ENCODE data around the gene SLC44A4. TPM values are rescaled to one million over a fixed set of nuclear protein-coding genes. Genes with fewer than 3 reads are reported as not detected.
"Not testable (repeated sequence)": the region's sequence is repeated elsewhere in the genome, so short reads cannot be mapped to it uniquely, and the experiment has no call there.

The SLC44A4 gene
- total and polyA plus RNA-seq, 9 of the 15 experiments (the other 6 are each of a cell fraction or from before 2014, with no cell fraction given): 7.9 to 18.6 (median 11.2) TPM

DNA sequence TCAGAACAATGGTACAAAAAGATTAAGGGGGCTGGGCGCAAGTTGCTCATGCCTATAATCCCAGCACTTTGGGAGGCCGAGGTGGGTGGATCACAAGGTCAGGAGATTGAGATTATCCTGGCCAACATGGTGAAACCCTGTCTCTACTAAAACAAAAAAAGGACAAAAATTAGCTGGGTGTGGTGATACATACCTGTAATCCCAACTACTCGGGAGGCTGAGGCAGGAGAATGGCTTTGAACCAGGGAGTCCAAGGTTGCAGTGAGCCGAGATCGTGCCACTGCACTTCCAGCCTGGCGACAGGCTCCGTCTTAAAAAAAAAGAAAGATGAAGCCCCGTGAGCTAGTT lies 39.0 kb downstream of the SLC44A4 start:
- Histone ChIP-seq H3K36me3 (ENCODE audit: control insufficient read depth, insufficient read depth, low read length) (peaks cover 60% of the 10 kb centered on the region), H3K4me1 (replicated peaks in 1 of 2; ENCODE audit: control insufficient read depth in 2 of 2, insufficient read depth in 2 of 2, low read length in 2 of 2) (peaks cover 17 to 30% of the 10 kb centered on the region in 2 experiments), H3K4me3 (peak overlapping the region; percentile 85; the same call in 1 of the 2 replicates), H3K79me2 (ENCODE audit: control insufficient read depth, insufficient read depth, low read length) (peaks cover 48% of the 10 kb centered on the region), H4K20me1 (replicated peaks; ENCODE audit: control insufficient read depth, insufficient read depth, low read length) (peaks cover 30% of the 10 kb centered on the region)
- ATAC-seq; BruUV-seq (replicated peaks); H3K9ac ChIP-seq (ENCODE audit: insufficient read depth in 1 of 2, low read depth in 2 of 2, low read length in 2 of 2); H3K9me1 ChIP-seq (ENCODE audit: control insufficient read depth, insufficient read depth, low read length); H3K9me3 ChIP-seq (replicated peaks; ENCODE audit: control insufficient read depth, insufficient read depth, low read depth, low read length); intact Hi-C loops (cut with micrococcal nuclease); DNase-seq (ENCODE audit: extremely low read depth in 1 of 4, low spot score in 3 of 4); H3K27me3 ChIP-seq (ENCODE audit: control insufficient read depth in 2 of 2, insufficient read depth in 2 of 2, low read length in 2 of 2); H3K27ac ChIP-seq (ENCODE audit: extremely low read depth, low read depth, low read length); H2AFZ ChIP-seq (ENCODE audit: low read depth, low read length); in situ Hi-C loops (cut with MboI); H3K4me2 ChIP-seq (ENCODE audit: insufficient read depth, low read length); FAIRE-seq; CTCF ChIA-PET (ENCODE audit: low intra/inter-chr PET ratio): not testable (repeated sequence)
- TF ChIP-seq ZNF668 (CRISPR knock-in tag; IDR thresholded peaks at IDR 0.05) (0 out of 2 replicates have a peak, but pooled peaks have one; percentile 47), NFXL1 (CRISPR knock-in tag; IDR thresholded peaks at IDR 0.05) (peak; percentile 39; the same call in 1 of the 2 replicates), ZNF445 (CRISPR knock-in tag; IDR thresholded peaks at IDR 0.05; ENCODE audit: low read depth) (0 out of 2 replicates have a peak, but pooled peaks have one; percentile 70), KLF10 (CRISPR knock-in tag; IDR thresholded peaks at IDR 0.05) (0 out of 2 replicates have a peak, but pooled peaks have one; percentile 4), POLR2AphosphoS5 (IDR thresholded peaks at IDR 0.05; ENCODE audit: control insufficient read depth, insufficient read depth, low read depth, low read length) (peak; percentile 12; the same call in 1 of the 2 replicates), KAT7 (CRISPR knock-in tag; IDR thresholded peaks at IDR 0.05; ENCODE audit: borderline replicate concordance) (0 out of 2 replicates have a peak, but pooled peaks have one; percentile 60), ZNF253 (CRISPR knock-in tag; conservative IDR thresholded peaks at IDR 0.05) (0 out of 2 replicates have a peak, but pooled peaks have one; percentile 8), PHTF2 (CRISPR knock-in tag; IDR thresholded peaks at IDR 0.05) (0 out of 2 replicates have a peak, but pooled peaks have one; percentile 30), HEY1 (CRISPR knock-in tag; IDR thresholded peaks at IDR 0.05; ENCODE audit: borderline replicate concordance) (0 out of 2 replicates have a peak, but pooled peaks have one; percentile 4), TBL1XR1 (IDR thresholded peaks at IDR 0.05; ENCODE audit: low read length in 2 of 2) (0 out of 4 replicates have a peak, but pooled peaks of 1 of the 2 experiments have one; percentile 15), MBD2 (IDR thresholded peaks at IDR 0.05; ENCODE audit: borderline replicate concordance, low read depth) (0 out of 2 replicates have a peak, but pooled peaks have one; percentile 5), SIRT6 (IDR thresholded peaks at IDR 0.05; ENCODE audit: low read depth, low read length) (peak; percentile 24), ZNF77 (CRISPR knock-in tag; IDR thresholded peaks at IDR 0.05) (peak; percentile 29; the same call in 1 of the 2 replicates)
- TF ChIP-seq, protein P1, sequence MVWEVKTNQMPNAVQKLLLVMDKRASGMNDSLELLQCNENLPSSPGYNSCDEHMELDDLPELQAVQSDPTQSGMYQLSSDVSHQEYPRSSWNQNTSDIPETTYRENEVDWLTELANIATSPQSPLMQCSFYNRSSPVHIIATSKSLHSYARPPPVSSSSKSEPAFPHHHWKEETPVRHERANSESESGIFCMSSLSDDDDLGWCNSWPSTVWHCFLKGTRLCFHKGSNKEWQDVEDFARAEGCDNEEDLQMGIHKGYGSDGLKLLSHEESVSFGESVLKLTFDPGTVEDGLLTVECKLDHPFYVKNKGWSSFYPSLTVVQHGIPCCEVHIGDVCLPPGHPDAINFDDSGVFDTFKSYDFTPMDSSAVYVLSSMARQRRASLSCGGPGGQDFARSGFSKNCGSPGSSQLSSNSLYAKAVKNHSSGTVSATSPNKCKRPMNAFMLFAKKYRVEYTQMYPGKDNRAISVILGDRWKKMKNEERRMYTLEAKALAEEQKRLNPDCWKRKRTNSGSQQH (CRISPR knock-in tag; IDR thresholded peaks at IDR 0.05): peak; percentile 73; the same call in 1 of the 2 replicates
- TF ChIP-seq, protein P2, sequence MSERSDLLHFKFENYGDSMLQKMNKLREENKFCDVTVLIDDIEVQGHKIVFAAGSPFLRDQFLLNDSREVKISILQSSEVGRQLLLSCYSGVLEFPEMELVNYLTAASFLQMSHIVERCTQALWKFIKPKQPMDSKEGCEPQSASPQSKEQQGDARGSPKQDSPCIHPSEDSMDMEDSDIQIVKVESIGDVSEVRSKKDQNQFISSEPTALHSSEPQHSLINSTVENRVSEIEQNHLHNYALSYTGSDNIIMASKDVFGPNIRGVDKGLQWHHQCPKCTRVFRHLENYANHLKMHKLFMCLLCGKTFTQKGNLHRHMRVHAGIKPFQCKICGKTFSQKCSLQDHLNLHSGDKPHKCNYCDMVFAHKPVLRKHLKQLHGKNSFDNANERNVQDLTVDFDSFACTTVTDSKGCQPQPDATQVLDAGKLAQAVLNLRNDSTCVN (CRISPR knock-in tag; IDR thresholded peaks at IDR 0.05): 0 out of 2 replicates have a peak, but pooled peaks have one; percentile 24
- TF ChIP-seq, protein P3, sequence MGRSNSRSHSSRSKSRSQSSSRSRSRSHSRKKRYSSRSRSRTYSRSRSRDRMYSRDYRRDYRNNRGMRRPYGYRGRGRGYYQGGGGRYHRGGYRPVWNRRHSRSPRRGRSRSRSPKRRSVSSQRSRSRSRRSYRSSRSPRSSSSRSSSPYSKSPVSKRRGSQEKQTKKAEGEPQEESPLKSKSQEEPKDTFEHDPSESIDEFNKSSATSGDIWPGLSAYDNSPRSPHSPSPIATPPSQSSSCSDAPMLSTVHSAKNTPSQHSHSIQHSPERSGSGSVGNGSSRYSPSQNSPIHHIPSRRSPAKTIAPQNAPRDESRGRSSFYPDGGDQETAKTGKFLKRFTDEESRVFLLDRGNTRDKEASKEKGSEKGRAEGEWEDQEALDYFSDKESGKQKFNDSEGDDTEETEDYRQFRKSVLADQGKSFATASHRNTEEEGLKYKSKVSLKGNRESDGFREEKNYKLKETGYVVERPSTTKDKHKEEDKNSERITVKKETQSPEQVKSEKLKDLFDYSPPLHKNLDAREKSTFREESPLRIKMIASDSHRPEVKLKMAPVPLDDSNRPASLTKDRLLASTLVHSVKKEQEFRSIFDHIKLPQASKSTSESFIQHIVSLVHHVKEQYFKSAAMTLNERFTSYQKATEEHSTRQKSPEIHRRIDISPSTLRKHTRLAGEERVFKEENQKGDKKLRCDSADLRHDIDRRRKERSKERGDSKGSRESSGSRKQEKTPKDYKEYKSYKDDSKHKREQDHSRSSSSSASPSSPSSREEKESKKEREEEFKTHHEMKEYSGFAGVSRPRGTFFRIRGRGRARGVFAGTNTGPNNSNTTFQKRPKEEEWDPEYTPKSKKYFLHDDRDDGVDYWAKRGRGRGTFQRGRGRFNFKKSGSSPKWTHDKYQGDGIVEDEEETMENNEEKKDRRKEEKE (IDR thresholded peaks at IDR 0.05; ENCODE audit: borderline replicate concordance in 1 of 2, control insufficient read depth in 1 of 2, low read depth in 2 of 2, low read length in 1 of 2): peak in 1 of 2 experiments; percentile 30; a peak in 1 of 4 replicates
- POLR2A ChIA-PET: interaction anchor here (0.7 to 15.7 kb wide), 17 partner anchors 4 to 298 kb away, joined by 3 to 229 read pairs (median 5); partner anchors contain the start of genes APOM, BAG6, C6orf47 and CSNK2B
- WGBS (ENCODE audit: insufficient coverage, low coverage, missing lambda C conversion rate): 85% methylated on average over 8 of the region's 8 CpGs
